Endodermal cell (in vitro differentiated cells): Measurements from ENCODE around the gene OPRM1. TPM values are rescaled to one million over a fixed set of nuclear protein-coding genes. Genes with fewer than 3 reads are reported as not detected.

ENCODE experiments used
- DNase-seq: peaks from one replicate; pipeline ENCODE4 v3.0.0-alpha.2; 2017
- H3K27ac ChIP-seq: 2 replicates; pipeline ENCODE4 v1.5.1; 2013; ENCODE audit warnings: mild to moderate bottlenecking, low read depth, low read length, moderate library complexity
- H3K27me3 ChIP-seq: 2 replicates; pipeline ENCODE4 v1.6.1; 2013; ENCODE audit warnings: mild to moderate bottlenecking, low read length, moderate library complexity; ENCODE audit not compliant: insufficient read depth, control insufficient read depth, poor library complexity, severe bottlenecking
- H3K36me3 ChIP-seq: 2 replicates; pipeline ENCODE4 v1.7.0; 2013; ENCODE audit warnings: mild to moderate bottlenecking, low read length, moderate library complexity; ENCODE audit not compliant: control insufficient read depth, insufficient read depth
- H3K4me1 ChIP-seq: one replicate; pipeline ENCODE4 v1.7.0; 2013; ENCODE audit warnings: low read length; ENCODE audit not compliant: control insufficient read depth, insufficient read depth
- H3K4me3 ChIP-seq: 2 replicates; pipeline ENCODE4 v1.5.1; 2013; ENCODE audit warnings: mild to moderate bottlenecking, low read length, moderate library complexity
- H3K9ac ChIP-seq: 2 replicates; pipeline ENCODE4 v1.6.1; 2013; ENCODE audit warnings: mild to moderate bottlenecking, low read length, moderate library complexity; ENCODE audit not compliant: poor library complexity, severe bottlenecking; ENCODE audit errors: extremely low read depth
- H3K9me3 ChIP-seq: 2 replicates; pipeline ENCODE4 v1.6.1; 2013; ENCODE audit warnings: mild to moderate bottlenecking, low read length, moderate library complexity; ENCODE audit not compliant: control insufficient read depth
- H3K27ac Mint-ChIP-seq: 2 replicates; pipeline ENCODE4 v1.8.0; 2020; ENCODE audit warnings: mixed read lengths
- H3K27me3 Mint-ChIP-seq: 2 replicates; pipeline ENCODE4 v1.8.0; 2021; ENCODE audit warnings: mild to moderate bottlenecking, mixed read lengths; ENCODE audit not compliant: insufficient read depth
- H3K36me3 Mint-ChIP-seq: 2 replicates; pipeline ENCODE4 v1.8.0; 2020; ENCODE audit warnings: low read depth, mixed read lengths
- H3K4me1 Mint-ChIP-seq: 2 replicates; pipeline ENCODE4 v1.8.0; 2020; ENCODE audit warnings: mixed read lengths
- H3K4me3 Mint-ChIP-seq: 2 replicates; pipeline ENCODE4 v1.8.0; 2020; ENCODE audit warnings: mild to moderate bottlenecking, moderate library complexity, mixed read lengths
- H3K9me3 Mint-ChIP-seq: 2 replicates; pipeline ENCODE4 v1.8.0; 2020; ENCODE audit warnings: mild to moderate bottlenecking, mixed read lengths
- CTCF ChIP-seq: fragments of 200-600 bp; sonication (generic); conservative IDR thresholded peaks from 2 replicates; pipeline ENCODE4 v1.5.0; 2021; ENCODE audit warnings: antibody characterized with exemption, mild to moderate bottlenecking
- WGBS, 2 experiments: methylation state at CpG; one replicate each; pipeline versions ENCODE4 v1.1.5 to v1.1.7; 2013; ENCODE audit warnings: missing lambda C conversion rate in 2 of 2, mixed read lengths in 1 of 2; ENCODE audit not compliant: insufficient coverage in 1 of 2, insufficient read length in 1 of 2; 5-methylcytosine and 5-hydroxymethylcytosine counted together
- total RNA-seq, 2 donors: library from RNA; stranded (reverse); fragmentation: NEBNext Ultra II Directional in 1 of 2; extraction: Animal tissue kit (Norgen Biotek cat#: 25700) in 1 of 2; gene quantifications; 2 replicates in 1 of 2; 3 replicates in 1 of 2; pipeline ENCODE4 v1.2.1, GENCODE V29; 2021

The OPRM1 gene
- total RNA-seq, 2 donors from 2014 or later, result not detected

- Histone ChIP-seq H3K9me3 (no peaks in the 10 kb centered on the region), H3K27ac (no peak overlapping the region), H3K27me3 (no peaks in the 10 kb centered on the region), H3K4me3 (no peak overlapping the region), H3K9ac (no peak overlapping the region), H3K4me1 (no peaks in the 10 kb centered on the region), H3K36me3 (no peaks in the 10 kb centered on the region)
- Mint-ChIP-seq H3K4me3 (no peak overlapping the region), H3K36me3 (no peaks in the 10 kb centered on the region), H3K9me3 (no peaks in the 10 kb centered on the region), H3K4me1 (peaks cover under 1% of the 10 kb centered on the region), H3K27ac (no peak overlapping the region), H3K27me3 (no peaks in the 10 kb centered on the region)
- no peak for TF ChIP-seq CTCF
- DNase-seq, result no peak
- WGBS, 2 experiments, result 93 to 96% methylated on average over 3 of the region's 3 CpGs
Observed at GRCh38 chr6:154226461-154226860, 187.4 kb downstream of the OPRM1 start.

- Histone ChIP-seq H3K27ac (no peak overlapping the region), H3K4me1 (no peaks in the 10 kb centered on the region), H3K36me3 (no peaks in the 10 kb centered on the region), H3K9ac (no peak overlapping the region), H3K9me3 (no peaks in the 10 kb centered on the region), H3K27me3 (no peaks in the 10 kb centered on the region), H3K4me3 (no peak overlapping the region)
- Mint-ChIP-seq H3K4me3 (no peak overlapping the region), H3K4me1 (peaks cover 5% of the 10 kb centered on the region), H3K36me3 (no peaks in the 10 kb centered on the region), H3K9me3 (no peaks in the 10 kb centered on the region), H3K27ac (no peak overlapping the region), H3K27me3 (no peaks in the 10 kb centered on the region)
- TF ChIP-seq CTCF, result no peak
- no peak for DNase-seq
- 70 to 81% methylated on average over 3 to 7 of the region's 7 CpGs for WGBS, 2 experiments
Observed at GRCh38 chr6:154227862-154228520, 189.0 kb downstream of the OPRM1 start.

- H3K4me3 Mint-ChIP-seq, result no peak overlapping the region
- no peaks in the 10 kb centered on the region for H3K9me3 ChIP-seq
- no peaks in the 10 kb centered on the region for H3K27me3 Mint-ChIP-seq
- no peaks in the 10 kb centered on the region for H3K9me3 Mint-ChIP-seq
- no peak overlapping the region for H3K27ac Mint-ChIP-seq
- no peaks in the 10 kb centered on the region for H3K27me3 ChIP-seq
- TF ChIP-seq CTCF, result no peak
- H3K36me3 ChIP-seq, result no peaks in the 10 kb centered on the region
- H3K4me1 ChIP-seq, result no peaks in the 10 kb centered on the region
- H3K4me1 Mint-ChIP-seq, result peaks cover 5% of the 10 kb centered on the region
- 89 to 100% methylated on average over 3 to 4 of the region's 4 CpGs for WGBS, 2 experiments
- no peak overlapping the region for H3K4me3 ChIP-seq
- no peaks in the 10 kb centered on the region for H3K36me3 Mint-ChIP-seq
- no peak overlapping the region for H3K27ac ChIP-seq
- no peak overlapping the region for H3K9ac ChIP-seq
- no peak for DNase-seq
Observed at GRCh38 chr6:154228521-154228905, 189.5 kb downstream of the OPRM1 start.
